Heart left ventricle (tissue), 13 donors: ENCODE data around the gene FAM83F.

ENCODE experiments used
- POLR2A ChIP-seq, 2 donors: fragments of 450-650 bp; IDR thresholded peaks; one replicate each; pipeline ENCODE4 v1.6.1; 2017; ENCODE audit warnings: antibody characterized with exemption in 2 of 2, mild to moderate bottlenecking in 2 of 2, moderate library complexity in 2 of 2
- TF ChIP-seq, protein P1 (sequence below), 12 donors: fragments of 200-600 bp; sonication (generic) in 4 of 12; IDR thresholded peaks; one replicate each; pipeline versions ENCODE4 v1.5.0 to v1.8.0; 2018 to 2022; ENCODE audit warnings: antibody characterized with exemption in 12 of 12, mild to moderate bottlenecking in 5 of 12
- donor health status: ischemic (EF 13 %, LVEDD 7.1; RV severe dilation, severe dysfunction).
- donor health status: DM: no; HTN: yes; CAD: no.
- donor health status: DM: no; HTN: no; CAD: no.
- donor health status: ischemic (EF 25% LVEDD 6.9; RV normal size, moderate dysfunction).
- donor health status: ischemic (EF 25% LVEDD 5.7; RV mildly dilated, moderate dysfunction).
- donor health status: ischemic (EF 35%, LVEDD 5.7; RV mildly dilated, moderate dysfunction).
- donor health status: nonischemic (EF 11% LVEDD 7.7; RV severe dilation, severe dysfunction).
- donor health status: DM: yes; HTN: yes; CAD: no.
- donor health status: PGD.
- donor health status: ischemic (EF 29% LVEDD 5.4; RV normal size, mild dysfunction).
- donor health status: nonischemic (EF 23%, LVEDD 6.1; RV moderate dilation, normal function).

GRCh38 chr22:39954584-39955055 is 40.1 kb upstream of the FAM83F start:
- TF ChIP-seq, protein P1, sequence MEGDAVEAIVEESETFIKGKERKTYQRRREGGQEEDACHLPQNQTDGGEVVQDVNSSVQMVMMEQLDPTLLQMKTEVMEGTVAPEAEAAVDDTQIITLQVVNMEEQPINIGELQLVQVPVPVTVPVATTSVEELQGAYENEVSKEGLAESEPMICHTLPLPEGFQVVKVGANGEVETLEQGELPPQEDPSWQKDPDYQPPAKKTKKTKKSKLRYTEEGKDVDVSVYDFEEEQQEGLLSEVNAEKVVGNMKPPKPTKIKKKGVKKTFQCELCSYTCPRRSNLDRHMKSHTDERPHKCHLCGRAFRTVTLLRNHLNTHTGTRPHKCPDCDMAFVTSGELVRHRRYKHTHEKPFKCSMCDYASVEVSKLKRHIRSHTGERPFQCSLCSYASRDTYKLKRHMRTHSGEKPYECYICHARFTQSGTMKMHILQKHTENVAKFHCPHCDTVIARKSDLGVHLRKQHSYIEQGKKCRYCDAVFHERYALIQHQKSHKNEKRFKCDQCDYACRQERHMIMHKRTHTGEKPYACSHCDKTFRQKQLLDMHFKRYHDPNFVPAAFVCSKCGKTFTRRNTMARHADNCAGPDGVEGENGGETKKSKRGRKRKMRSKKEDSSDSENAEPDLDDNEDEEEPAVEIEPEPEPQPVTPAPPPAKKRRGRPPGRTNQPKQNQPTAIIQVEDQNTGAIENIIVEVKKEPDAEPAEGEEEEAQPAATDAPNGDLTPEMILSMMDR (IDR thresholded peaks at IDR 0.05): no peak
- TF ChIP-seq POLR2A (IDR thresholded peaks at IDR 0.05): no peak
